Hippocampal formation (tissue), 2 donors: ENCODE results near the gene SERPINA7.
"Not testable (repeated sequence)": the region's sequence is repeated elsewhere in the genome, so short reads cannot be mapped to it uniquely, and the experiment has no call there.

Experiments
- DNase-seq, 2 donors: peaks; one replicate each; lab custom pipeline; 2025; lab: John Stamatoyannopoulos, UW

Gene SERPINA7, protein sequence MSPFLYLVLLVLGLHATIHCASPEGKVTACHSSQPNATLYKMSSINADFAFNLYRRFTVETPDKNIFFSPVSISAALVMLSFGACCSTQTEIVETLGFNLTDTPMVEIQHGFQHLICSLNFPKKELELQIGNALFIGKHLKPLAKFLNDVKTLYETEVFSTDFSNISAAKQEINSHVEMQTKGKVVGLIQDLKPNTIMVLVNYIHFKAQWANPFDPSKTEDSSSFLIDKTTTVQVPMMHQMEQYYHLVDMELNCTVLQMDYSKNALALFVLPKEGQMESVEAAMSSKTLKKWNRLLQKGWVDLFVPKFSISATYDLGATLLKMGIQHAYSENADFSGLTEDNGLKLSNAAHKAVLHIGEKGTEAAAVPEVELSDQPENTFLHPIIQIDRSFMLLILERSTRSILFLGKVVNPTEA

DNA sequence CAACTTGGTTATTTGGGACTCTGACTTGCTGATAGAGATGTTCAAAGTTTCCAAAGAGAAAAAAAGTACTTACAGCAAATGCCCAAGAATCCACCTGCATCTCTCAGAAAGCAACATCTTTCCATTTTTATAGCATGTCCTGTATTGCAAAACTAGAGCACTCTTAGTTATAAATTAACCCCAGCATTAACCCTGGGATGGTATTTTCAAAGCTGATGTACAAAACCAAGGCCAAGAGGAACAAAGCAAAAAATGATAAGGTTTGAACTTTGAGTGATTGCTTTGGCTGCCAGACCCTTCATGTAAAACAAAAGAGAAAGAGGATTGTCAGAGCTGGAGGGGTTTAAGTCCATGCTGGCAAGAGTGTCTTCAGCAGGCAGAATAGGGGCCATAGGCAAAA is at the start of gene SERPINA7:
Gene SERPINA7 (minus strand): TSS at position 103 of the 400 bp plus-strand sequence. CDS start 1,669 bp downstream, outside the sequence.
- DNase-seq, result no peak

DNA sequence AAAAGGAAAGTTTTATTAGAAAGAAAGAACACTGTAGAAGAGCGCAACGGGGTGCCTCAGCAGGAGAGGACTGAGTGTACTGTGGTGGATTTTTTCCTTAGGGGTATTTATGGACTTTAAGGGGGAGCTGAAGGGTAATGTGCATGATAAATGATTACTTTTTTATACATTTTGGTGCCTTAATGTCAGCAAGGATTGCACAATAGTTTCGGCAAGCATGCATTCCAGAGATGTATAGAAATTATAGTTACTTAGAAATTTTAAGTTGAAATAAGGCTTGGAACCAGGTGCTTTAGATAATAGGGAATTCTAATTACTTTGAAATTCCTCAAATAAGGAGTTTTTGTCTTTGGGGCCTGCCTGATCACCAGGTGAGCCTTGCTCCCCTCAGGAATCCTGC is 30.5 kb upstream of the SERPINA7 start:
- DNase-seq, result no peak

DNA sequence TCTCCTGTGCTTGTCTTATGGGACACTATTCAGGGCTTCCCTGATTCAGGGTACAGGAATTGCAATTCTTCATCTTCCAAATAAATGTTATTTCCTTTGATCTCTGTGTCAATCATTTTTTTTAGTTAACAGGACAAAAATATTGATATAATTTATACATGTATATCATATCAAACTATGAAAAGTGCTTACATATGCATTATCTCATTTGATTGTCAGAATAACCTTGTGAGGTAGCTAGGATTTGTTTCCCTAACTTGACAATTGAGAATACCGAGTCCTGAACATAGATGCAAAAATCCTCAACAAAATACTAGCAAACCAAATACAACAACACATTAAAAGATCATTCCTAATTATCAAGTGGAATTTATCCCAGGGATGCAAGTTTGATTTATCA is 11.5 kb upstream of the SERPINA7 start:
- DNase-seq, result no peak

DNA sequence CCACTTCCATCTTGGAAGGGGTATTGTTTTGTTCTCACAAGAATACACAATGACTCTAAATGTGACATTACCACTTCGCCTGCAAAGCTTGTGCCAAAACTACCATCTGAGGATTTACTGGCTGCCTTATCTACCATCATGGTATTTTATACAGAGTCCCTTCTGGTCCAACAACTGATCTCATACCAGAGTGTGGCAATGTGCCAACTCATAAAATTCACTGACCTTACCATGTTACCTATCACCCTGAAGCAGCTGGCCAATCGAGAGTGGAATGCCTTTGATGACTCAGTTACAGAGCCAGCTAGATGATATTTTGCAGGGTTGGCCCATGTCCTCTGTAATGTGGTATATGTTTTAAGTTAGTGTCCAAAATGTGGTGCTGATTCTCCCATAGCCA is 3.8 kb upstream of the SERPINA7 start:
- no peak for DNase-seq

DNA sequence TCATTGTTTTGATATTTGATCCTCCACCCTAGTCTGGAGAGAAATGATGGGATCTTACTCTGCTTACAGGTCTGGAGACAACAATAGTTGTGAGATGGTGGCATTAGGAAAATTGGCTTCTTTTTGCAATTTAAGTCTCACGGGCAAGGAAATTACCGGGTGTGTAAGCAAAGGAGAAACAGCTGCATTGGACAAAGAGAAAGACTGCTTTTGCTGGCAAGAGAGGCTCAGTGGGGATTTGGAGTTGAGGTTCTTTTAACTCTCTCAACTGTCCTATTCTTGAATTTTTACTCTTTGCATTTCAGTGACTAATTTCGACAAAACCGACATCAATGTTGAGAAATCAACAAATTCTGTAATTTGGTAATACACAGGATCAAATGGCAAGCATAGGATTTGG is 2.3 kb upstream of the SERPINA7 start:
- DNase-seq, result no peak

DNA sequence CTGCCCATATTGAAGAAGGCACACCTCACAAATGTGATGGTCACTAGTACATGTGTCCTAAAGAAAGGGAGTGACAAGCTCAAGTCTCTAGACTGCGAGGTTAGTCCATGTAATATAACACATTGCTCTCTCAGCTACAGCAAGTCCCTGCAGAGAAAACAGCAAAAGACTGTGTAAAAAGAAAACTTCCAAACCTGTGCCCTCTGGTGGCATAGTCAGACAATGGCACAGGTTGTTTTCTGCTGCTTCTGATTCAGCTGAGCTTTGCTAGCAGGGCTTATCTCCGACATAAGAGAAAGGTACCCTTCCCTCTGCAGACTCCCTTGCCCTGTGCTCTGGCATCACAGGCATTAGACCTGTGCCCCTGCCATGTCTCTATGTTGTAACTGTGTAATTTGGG is 1.4 kb upstream of the SERPINA7 start:
- peak in 1 of 2 donors; percentile 1 for DNase-seq

GRCh38 chrX:106037835-106038473 is 573 bp downstream of the SERPINA7 start:
- no peak for DNase-seq

- no peak for DNase-seq
Observed at GRCh38 chrX:106036716-106037115, 1.8 kb downstream of the SERPINA7 start.

DNA sequence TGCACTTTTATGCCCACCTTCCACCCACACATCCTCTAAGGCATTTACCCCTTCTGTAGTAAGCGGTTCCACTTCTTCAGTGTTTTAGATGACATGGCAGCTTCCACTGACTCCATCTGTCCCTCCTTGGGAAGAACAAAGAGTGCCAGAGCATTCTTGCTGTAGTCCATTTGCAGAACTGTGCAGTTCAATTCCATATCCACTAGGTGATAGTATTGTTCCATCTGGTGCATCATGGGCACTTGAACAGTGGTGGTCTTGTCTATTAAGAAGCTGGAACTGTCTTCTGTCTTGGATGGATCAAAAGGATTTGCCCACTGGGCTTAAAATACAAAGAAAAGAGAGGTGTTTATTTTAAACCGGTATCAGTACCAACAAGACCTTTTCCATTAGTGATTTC is 3.5 kb downstream of the SERPINA7 start:
- no peak for DNase-seq

- DNase-seq, result no peak
Observed at GRCh38 chrX:106023947-106024346, 14.6 kb downstream of the SERPINA7 start.

GRCh38 chrX:106022238-106022637 is 16.3 kb downstream of the SERPINA7 start:
- DNase-seq, result no peak

DNA sequence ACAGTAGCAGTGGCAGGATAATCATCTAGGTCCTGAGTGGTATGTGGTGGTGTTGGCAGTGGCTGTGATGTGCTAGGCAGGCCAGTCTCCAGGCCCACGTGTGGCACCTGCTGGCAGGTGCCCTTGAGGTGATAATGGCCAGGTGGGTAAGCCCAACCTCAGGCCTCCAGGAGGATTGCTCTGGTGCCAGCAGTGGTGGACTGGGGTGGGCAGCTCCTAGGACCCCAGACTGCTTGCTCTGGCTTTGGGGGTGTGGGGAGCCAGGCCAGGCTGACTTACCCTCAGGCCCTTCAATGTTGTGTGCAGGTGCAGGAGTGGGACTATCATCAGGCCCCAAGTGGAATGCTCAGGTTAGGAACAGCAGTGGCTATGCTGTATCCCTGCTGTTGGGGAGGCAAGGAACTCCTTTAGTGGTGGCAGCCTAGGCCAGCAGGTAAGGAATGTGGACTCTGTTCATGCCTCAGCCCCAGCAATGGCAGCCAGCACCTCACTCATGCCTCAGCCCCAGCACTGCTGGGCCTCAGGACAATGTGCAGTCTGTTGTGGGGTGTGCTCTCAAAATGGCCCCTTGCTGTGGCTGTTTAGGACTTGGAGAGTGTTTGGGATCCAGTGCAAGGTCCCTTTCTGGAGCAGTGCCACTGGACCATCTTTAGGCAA is 24.3 kb downstream of the SERPINA7 start:
- no peak for DNase-seq

DNA sequence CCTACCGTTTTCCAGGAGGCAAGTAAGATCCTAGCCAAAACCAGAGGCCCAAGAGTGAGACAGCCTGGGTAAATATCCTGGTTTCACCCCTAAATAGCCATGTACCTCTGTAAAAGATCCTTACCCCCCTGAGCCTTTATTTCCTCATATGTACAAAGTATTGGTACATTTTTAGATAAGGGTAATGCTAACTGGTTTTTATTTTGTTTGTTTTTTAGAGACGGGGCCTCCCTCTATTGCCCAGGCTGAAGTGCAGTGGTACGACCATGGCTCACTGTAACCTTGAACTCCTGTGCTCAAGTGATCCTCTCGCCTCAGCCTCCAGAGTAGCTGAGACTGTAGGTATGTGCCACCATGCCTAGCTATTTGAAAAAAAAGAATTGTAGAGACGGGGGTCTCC is 29.4 kb downstream of the SERPINA7 start:
- no peak for DNase-seq

DNA sequence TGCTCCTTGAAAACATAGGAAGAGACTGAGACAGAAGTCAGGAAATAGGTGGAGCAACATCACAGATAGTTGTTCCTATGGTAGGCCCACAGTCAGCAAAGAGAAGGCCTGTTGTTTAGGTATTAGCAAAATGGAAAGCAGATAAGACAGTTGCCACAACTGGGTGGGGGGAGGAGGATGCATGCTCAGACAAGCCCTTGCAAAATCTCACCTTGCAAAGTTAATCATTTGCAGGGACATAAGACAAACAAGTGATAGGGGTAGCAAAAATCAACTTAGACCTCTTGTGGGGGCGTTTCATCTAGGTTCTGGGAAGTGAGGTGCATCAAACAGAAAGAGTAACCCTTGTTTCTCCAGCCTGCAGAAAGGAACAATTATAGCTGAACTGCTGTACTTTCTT is 30.7 kb downstream of the SERPINA7 start:
- no peak for DNase-seq

GRCh38 chrX:106005684-106006083 is 32.8 kb downstream of the SERPINA7 start:
- no peak for DNase-seq

- DNase-seq, result not testable (repeated sequence)
Observed at GRCh38 chrX:106000609-106001008, 37.9 kb downstream of the SERPINA7 start.

- no peak for DNase-seq
Observed at GRCh38 chrX:106000203-106000602, 38.3 kb downstream of the SERPINA7 start.

- no peak for DNase-seq
Observed at GRCh38 chrX:105999294-105999693, 39.2 kb downstream of the SERPINA7 start.

GRCh38 chrX:105988487-105988886 is 50.0 kb downstream of the SERPINA7 start:
- DNase-seq, result not testable (repeated sequence)
